OCI-LY3 (cell line): ENCODE data around the gene EGR4.

ENCODE experiments used
- H2AFZ ChIP-seq: fragments of 200-600, 300-600 bp; shearing (Covaris generic); 2 replicates; pipeline ENCODE4 v1.6.0; 2014; ENCODE audit warnings: antibody characterized with exemption, low read depth, low read length
- H3K27ac ChIP-seq: fragments of 200-600, 300-600 bp; sonication (generic); 2 replicates; pipeline ENCODE4 v1.5.1; 2014; ENCODE audit warnings: mild to moderate bottlenecking, low read length, moderate library complexity, mixed read lengths
- H3K27me3 ChIP-seq: fragments of 200-600, 300-600 bp; sonication (generic); 2 replicates; pipeline ENCODE4 v1.6.1; 2014; ENCODE audit warnings: low read depth, low read length, mixed read lengths
- H3K36me3 ChIP-seq: fragments of 200-600, 300-600 bp; sonication (generic); replicated peaks from 2 replicates; pipeline ENCODE3; 2014; ENCODE audit warnings: low read depth, low read length, mixed read lengths
- H3K4me1 ChIP-seq: fragments of 300-600, 200-600 bp; sonication (generic); 2 replicates; pipeline ENCODE4 v1.6.1; 2014; ENCODE audit warnings: low read length, mixed read lengths
- H3K4me2 ChIP-seq: fragments of 200-600, 300-600 bp; sonication (generic); 2 replicates; pipeline ENCODE4 v1.6.1; 2014; ENCODE audit warnings: low read length, mixed read lengths
- H3K4me3 ChIP-seq: fragments of 300-600, 200-600 bp; sonication (generic); 2 replicates; pipeline ENCODE4 v1.5.1; 2014; ENCODE audit warnings: antibody characterized with exemption, mild to moderate bottlenecking, low read length, moderate library complexity
- H3K79me2 ChIP-seq: fragments of 300-600, 200-600 bp; shearing (Covaris generic); 2 replicates; pipeline ENCODE4 v1.6.1; 2014; ENCODE audit warnings: mild to moderate bottlenecking, low read length, mixed read lengths
- H3K9ac ChIP-seq: fragments of 300-600, 200-600 bp; shearing (Covaris generic); 2 replicates; pipeline ENCODE4 v1.6.0; 2014; ENCODE audit warnings: mild to moderate bottlenecking, low read length, moderate library complexity
- H3K9me3 ChIP-seq: fragments of 200-600, 300-600 bp; shearing (Covaris generic); 2 replicates; pipeline ENCODE4 v1.6.1; 2014; ENCODE audit warnings: low read length, mixed read lengths; ENCODE audit not compliant: insufficient read depth
- H4K20me1 ChIP-seq: fragments of 200-600, 300-600 bp; sonication (generic); 2 replicates; pipeline ENCODE4 v1.6.1; 2016; ENCODE audit warnings: low read length, mixed read lengths; ENCODE audit not compliant: insufficient read depth
- CTCF ChIP-seq: fragments of 200-600, 300-600 bp; sonication (generic); IDR thresholded peaks from 2 replicates; pipeline ENCODE4 v1.5.1; 2014; ENCODE audit warnings: antibody characterized with exemption, low read length, low read depth
- EZH2phosphoT487 ChIP-seq: fragments of 200-600 bp; shearing (Covaris generic); IDR thresholded peaks from 2 replicates; pipeline ENCODE4 v1.6.1; 2018; ENCODE audit warnings: antibody characterized with exemption, mixed run types, low read depth

EGR4 gene

GRCh38 chr2:73293534-73294171 lies at the start of gene EGR4:
Gene EGR4, minus strand, starts transcription at chr2:73293548. Its CDS starts 231 bp downstream, at chr2:73293317.
- Histone ChIP-seq H3K9me3 (no peaks in the 10 kb centered on the region), H3K79me2 (no peaks in the 10 kb centered on the region), H3K4me2 (peak within 1 kb of the TSS; percentile 77), H3K9ac (peak within 1 kb of the TSS; percentile 68), H3K36me3 (no peaks in the 10 kb centered on the region), H4K20me1 (no peaks in the 10 kb centered on the region), H3K4me1 (no peaks in the 10 kb centered on the region), H2AFZ (peak within 1 kb of the TSS; percentile 90), H3K27me3 (peaks cover 40% of the 10 kb centered on the region), H3K4me3 (peak within 1 kb of the TSS; percentile 84), H3K27ac (no peak within 1 kb of the TSS)
- TF ChIP-seq EZH2phosphoT487 (no peak), CTCF (peak; percentile 21; the same call in 1 of the 2 replicates)

GRCh38 chr2:73341039-73341438 lies 47.7 kb upstream of the EGR4 start:
- Histone ChIP-seq H2AFZ (no peak overlapping the region), H3K9me3 (no peaks in the 10 kb centered on the region), H3K9ac (no peak overlapping the region)

DNA sequence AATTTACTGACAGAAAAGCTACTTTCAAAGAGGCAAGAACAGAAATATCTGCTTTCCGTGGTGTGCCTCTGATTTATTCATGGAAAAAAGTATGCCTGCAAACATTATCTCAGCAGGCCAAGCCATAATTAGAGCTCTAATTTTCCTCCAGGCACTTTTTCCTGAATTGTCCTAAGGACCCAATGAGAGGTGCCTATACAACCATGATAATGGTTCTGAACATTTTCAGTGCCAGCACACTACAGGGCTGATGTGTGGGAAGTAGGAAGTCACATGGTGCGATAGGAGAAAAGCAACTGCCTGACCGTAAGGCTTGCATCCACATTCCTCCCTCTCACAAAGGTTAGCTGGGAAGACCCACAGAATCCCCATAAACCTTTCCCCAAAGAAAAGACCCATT lies 45.9 kb upstream of the EGR4 start:
- Histone ChIP-seq H3K27me3 (no peaks in the 10 kb centered on the region), H3K4me3 (no peak overlapping the region), H2AFZ (no peak overlapping the region; the same call in 1 of the 2 replicates), H3K4me2 (peak overlapping the region; percentile 21), H3K79me2 (no peaks in the 10 kb centered on the region), H3K27ac (no peak overlapping the region), H4K20me1 (no peaks in the 10 kb centered on the region), H3K9me3 (no peaks in the 10 kb centered on the region), H3K36me3 (no peaks in the 10 kb centered on the region), H3K9ac (no peak overlapping the region), H3K4me1 (peaks cover 24% of the 10 kb centered on the region)
- TF ChIP-seq EZH2phosphoT487 (no peak), CTCF (no peak)

More at GRCh38 chr2:73341039-73341438, 47.7 kb upstream of the EGR4 start:
- no peak overlapping the region for H3K27ac ChIP-seq
- peaks cover 24% of the 10 kb centered on the region for H3K4me1 ChIP-seq
- H3K4me3 ChIP-seq, result no peak overlapping the region
- no peaks in the 10 kb centered on the region for H3K79me2 ChIP-seq
- no peaks in the 10 kb centered on the region for H3K36me3 ChIP-seq
- H4K20me1 ChIP-seq, result no peaks in the 10 kb centered on the region
- no peak overlapping the region for H3K4me2 ChIP-seq
- no peak for TF ChIP-seq CTCF
- no peak for TF ChIP-seq EZH2phosphoT487
- no peaks in the 10 kb centered on the region for H3K27me3 ChIP-seq

- Histone ChIP-seq H2AFZ (0 out of 2 replicates have a peak overlapping the region, but pooled peaks have one; percentile 22), H4K20me1 (no peaks in the 10 kb centered on the region), H3K4me3 (no peak overlapping the region), H3K4me2 (peak overlapping the region; percentile 43), H3K79me2 (no peaks in the 10 kb centered on the region), H3K4me1 (peaks cover 24% of the 10 kb centered on the region), H3K27me3 (no peaks in the 10 kb centered on the region), H3K27ac (no peak overlapping the region), H3K9ac (no peak overlapping the region), H3K36me3 (no peaks in the 10 kb centered on the region), H3K9me3 (no peaks in the 10 kb centered on the region)
- TF ChIP-seq EZH2phosphoT487, result no peak
- TF ChIP-seq CTCF, result no peak
Observed at GRCh38 chr2:73337828-73338227, 44.5 kb upstream of the EGR4 start.
